ENCODE results near the gene SYNJ1.
"Not testable (repeated sequence)": the region's sequence is repeated elsewhere in the genome, so short reads cannot be mapped to it uniquely, and the experiment has no call there.

DNA sequence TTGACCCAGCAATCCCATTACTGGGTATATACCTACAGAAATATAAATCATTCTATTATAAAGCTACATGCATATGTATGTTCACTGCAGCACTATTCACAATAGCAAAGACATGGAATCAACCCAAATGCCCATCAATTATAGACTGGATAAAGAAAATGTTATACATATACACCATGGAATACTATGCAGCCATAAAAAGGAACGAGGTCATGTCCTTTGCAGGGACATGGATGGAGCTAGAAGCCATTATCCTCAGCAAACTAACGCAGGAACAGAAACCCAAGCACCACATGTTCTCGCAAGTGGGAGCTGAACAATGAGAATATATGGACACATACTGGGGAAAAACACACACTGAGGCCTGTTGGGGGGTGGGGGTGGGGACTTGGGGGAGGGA, 18.9 kb upstream of the SYNJ1 start:
- TF ChIP-seq, protein P1, sequence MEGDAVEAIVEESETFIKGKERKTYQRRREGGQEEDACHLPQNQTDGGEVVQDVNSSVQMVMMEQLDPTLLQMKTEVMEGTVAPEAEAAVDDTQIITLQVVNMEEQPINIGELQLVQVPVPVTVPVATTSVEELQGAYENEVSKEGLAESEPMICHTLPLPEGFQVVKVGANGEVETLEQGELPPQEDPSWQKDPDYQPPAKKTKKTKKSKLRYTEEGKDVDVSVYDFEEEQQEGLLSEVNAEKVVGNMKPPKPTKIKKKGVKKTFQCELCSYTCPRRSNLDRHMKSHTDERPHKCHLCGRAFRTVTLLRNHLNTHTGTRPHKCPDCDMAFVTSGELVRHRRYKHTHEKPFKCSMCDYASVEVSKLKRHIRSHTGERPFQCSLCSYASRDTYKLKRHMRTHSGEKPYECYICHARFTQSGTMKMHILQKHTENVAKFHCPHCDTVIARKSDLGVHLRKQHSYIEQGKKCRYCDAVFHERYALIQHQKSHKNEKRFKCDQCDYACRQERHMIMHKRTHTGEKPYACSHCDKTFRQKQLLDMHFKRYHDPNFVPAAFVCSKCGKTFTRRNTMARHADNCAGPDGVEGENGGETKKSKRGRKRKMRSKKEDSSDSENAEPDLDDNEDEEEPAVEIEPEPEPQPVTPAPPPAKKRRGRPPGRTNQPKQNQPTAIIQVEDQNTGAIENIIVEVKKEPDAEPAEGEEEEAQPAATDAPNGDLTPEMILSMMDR (conservative IDR thresholded peaks at IDR 0.05; ENCODE audit: low read depth in 2 of 2): not testable (repeated sequence)
- TF ChIP-seq, protein P2, sequence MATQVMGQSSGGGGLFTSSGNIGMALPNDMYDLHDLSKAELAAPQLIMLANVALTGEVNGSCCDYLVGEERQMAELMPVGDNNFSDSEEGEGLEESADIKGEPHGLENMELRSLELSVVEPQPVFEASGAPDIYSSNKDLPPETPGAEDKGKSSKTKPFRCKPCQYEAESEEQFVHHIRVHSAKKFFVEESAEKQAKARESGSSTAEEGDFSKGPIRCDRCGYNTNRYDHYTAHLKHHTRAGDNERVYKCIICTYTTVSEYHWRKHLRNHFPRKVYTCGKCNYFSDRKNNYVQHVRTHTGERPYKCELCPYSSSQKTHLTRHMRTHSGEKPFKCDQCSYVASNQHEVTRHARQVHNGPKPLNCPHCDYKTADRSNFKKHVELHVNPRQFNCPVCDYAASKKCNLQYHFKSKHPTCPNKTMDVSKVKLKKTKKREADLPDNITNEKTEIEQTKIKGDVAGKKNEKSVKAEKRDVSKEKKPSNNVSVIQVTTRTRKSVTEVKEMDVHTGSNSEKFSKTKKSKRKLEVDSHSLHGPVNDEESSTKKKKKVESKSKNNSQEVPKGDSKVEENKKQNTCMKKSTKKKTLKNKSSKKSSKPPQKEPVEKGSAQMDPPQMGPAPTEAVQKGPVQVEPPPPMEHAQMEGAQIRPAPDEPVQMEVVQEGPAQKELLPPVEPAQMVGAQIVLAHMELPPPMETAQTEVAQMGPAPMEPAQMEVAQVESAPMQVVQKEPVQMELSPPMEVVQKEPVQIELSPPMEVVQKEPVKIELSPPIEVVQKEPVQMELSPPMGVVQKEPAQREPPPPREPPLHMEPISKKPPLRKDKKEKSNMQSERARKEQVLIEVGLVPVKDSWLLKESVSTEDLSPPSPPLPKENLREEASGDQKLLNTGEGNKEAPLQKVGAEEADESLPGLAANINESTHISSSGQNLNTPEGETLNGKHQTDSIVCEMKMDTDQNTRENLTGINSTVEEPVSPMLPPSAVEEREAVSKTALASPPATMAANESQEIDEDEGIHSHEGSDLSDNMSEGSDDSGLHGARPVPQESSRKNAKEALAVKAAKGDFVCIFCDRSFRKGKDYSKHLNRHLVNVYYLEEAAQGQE (IDR thresholded peaks at IDR 0.05; ENCODE audit: unreplicated experiment): not testable (repeated sequence)
- not testable (repeated sequence) for TF ChIP-seq POLR2AphosphoS5 (IDR thresholded peaks at IDR 0.05; ENCODE audit: low read depth)
